Stimulated activated CD8-positive, alpha-beta memory T cell treated with anti-CD3 and anti-CD28 coated beads, Interleukin-12 subunit alpha, Interleukin-12 subunit beta, amount 100 ng/mL, for 4 hours (primary cell): ENCODE measurements around the gene TRPM8.
"Not testable (repeated sequence)": the region's sequence is repeated elsewhere in the genome, so short reads cannot be mapped to it uniquely, and the experiment has no call there.

Experiments
- DNase-seq: peaks from one replicate; pipeline ENCODE4 v3.0.0-alpha.2; 2020; ENCODE audit warnings: low read depth

The TRPM8 gene

GRCh38 chr2:233917116-233917515 is at the start of gene TRPM8:
Gene TRPM8 (plus strand): TSS chr2:233917373. CDS start chr2:233926538, 9,165 bp downstream.
- no peak for DNase-seq

GRCh38 chr2:233867993-233868532 is 49.1 kb upstream of the TRPM8 start, which contains the start of gene MSL3B:
Gene MSL3B (minus strand): TSS chr2:233868386.
- DNase-seq: peak; percentile 43

GRCh38 chr2:233871432-233871831 is 45.7 kb upstream of the TRPM8 start:
- DNase-seq: no peak

DNA sequence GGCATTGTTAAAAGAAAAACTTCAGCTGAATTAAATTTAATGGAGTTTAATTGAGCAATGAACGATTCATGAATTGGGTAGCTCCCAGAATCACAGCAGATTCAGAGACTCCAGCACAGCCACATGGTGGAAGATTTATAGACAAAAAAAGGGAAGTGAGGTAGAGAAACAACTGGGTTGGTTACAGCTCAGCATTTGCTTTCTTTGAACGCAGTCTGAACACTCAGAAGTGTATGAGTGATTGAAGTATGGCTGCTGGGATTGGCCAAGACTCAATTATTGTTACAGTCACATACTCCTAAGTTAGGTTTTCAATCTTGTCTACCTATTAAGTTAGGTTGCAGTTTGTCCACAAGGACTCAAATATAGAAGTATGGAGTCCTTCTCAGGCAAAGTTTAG is 45.0 kb upstream of the TRPM8 start:
- DNase-seq: not testable (repeated sequence)

DNA sequence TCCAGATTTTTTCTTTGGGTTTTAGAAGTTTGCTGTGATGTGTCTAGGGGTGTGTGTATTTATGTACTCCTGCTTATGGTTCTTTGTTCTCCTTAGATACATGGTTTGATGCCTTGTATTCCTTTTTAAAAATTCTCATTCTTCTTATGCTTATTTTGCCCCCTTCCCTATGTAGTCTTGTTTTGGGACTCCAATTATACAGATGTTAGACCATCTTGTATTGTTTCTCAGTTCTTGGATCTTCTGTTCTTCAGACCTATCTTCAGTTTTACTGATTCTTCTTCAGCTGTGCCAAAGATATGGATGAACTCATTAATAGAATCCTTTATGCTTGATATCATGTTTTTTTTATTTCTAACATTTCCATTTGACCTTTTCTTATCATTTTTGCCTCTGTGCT is 34.8 kb upstream of the TRPM8 start:
- DNase-seq: no peak

GRCh38 chr2:233892793-233893192 is 24.4 kb upstream of the TRPM8 start:
- DNase-seq: no peak

DNA sequence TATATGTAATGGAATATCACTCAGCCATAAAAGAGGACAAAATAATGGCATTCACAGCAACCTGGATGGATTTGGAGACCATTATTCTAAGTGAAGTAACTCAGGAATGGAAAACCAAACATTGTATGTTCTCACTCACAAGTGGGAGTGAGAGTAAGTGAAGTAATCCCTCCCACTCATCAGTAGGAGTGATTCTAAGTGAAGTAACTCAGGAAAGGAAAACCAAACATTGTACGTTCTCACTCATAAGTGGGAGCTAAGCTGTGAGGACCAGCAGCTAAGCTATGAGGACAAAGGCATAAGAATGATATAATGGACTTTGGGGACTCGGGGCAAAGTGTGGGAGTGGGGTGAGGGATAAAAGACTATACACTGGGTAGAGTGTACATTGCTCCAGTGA is 20.9 kb upstream of the TRPM8 start:
- not testable (repeated sequence) for DNase-seq

GRCh38 chr2:233901367-233901766 is 15.8 kb upstream of the TRPM8 start:
- DNase-seq: no peak

GRCh38 chr2:233901884-233902283 is 15.3 kb upstream of the TRPM8 start:
- DNase-seq: no peak

GRCh38 chr2:233905945-233906344 is 11.2 kb upstream of the TRPM8 start:
- DNase-seq: no peak

DNA sequence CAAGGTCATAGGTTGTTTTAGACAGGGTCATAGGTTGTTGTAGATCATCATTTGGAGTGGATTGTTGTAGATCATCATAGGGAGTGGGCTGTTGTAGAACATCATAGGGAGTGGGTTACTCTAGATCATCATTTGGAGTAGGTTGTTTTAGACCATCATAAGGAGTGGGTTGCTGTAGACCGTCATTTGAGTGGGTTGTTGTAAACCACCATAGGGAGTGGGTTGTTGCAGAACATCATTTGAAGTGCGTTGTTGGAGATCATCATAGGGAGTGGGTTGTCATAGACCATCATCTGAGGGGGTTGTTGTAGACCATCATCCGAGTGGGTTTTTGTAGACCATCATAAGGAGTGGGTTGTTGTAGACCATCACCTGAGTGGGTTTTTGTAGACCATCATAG is 9.5 kb upstream of the TRPM8 start:
- DNase-seq: no peak

- no peak for DNase-seq
Observed at GRCh38 chr2:233912691-233913423, 4.3 kb upstream of the TRPM8 start.

DNA sequence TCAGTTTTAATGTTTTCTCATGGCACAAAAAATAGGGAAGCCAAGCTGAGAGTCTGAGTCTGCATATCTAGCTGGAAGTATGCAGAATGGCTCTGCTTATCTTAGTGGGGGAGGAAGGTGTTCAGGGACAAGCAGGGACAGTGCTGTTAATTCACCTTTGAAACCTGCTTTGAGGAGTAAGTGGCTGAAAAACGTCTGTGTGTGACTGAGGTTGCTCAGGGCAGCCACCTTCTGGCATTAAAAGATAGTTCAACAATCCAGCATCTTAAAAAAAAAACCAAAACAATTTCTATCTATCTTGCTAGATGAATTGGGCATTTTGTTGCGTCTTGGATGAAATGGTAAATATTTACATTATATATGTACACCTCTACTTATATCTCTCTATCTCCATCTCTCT is 2.0 kb upstream of the TRPM8 start:
- no peak for DNase-seq

DNA sequence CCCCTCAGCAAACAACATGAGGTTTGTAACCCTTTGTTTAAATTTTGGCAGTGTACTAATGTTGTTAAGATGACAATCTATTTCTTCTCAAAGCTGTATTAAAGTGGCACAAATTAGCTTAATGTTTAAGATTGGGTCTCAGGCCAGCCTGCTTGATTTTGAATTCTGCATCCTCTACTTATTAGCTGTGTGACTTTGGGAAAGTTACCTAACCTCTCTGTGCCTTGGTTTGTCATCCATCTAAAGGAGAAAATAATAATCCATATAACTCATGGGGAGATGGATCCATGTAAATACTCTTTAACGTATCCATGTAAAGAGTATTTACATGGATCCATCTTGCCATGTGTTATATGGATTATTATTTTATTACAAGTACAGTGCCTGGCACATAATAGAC is 2.1 kb downstream of the TRPM8 start:
- DNase-seq: no peak

DNA sequence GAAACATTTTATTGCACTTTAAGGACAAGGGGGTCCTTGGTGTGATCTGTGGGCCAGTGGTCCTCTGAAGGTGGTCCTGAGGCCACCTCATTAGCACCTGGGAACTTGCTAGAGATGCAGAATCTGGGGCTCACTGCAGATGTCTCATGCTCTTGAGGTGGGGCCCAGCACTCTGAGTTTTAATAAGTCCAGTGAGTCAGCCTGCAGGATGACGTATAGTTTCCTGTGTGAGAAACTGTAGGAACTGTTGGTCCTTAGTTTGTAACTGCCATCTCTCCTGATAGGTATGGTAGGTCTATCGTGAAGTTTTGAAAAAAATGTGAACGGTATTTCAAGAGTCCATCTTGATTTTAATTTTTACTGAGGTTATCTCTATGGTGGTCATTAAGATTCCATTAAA is 2.8 kb downstream of the TRPM8 start:
- DNase-seq: no peak

GRCh38 chr2:233922471-233922870 is 5.3 kb downstream of the TRPM8 start:
- no peak for DNase-seq

- DNase-seq: no peak
Observed at GRCh38 chr2:233925402-233925801, 8.2 kb downstream of the TRPM8 start.

- no peak for DNase-seq
Observed at GRCh38 chr2:233926806-233927205, 9.6 kb downstream of the TRPM8 start.

DNA sequence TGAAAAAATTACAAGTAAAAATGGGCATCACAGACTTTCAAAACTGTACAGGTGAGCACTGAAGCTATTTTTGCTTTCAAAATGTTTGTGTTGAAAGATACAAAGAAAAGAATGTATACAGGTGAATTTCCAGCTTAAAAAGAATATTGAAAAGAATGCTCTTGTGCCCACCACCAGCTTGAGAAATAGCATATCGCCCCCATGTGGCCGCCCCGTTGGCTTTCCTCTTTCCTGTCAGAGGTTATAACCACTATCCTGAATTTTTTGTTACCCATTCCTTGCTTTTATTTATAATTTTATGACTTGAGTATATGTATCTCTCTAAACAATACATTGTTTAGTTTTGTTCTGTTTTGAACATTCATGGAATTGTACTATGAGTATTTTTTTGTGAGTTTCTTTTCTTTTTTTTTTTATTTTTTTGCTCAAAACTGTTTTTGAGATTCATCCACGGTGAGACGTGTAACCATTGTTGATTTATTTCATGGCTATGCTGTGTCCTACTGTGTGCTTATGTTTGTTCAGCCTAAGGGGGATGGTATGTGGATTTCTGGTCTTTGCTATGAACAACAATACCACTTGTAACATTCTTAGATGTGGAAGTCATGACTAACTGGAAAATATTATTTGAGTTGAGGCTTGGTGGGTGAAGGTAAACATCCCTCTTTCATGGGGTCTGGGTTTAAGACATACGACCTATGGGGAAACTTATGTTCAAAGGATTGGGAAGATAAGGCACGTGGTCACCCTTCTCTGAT is 11.6 kb downstream of the TRPM8 start:
- no peak for DNase-seq

- DNase-seq: no peak
Observed at GRCh38 chr2:233929352-233930022, 12.3 kb downstream of the TRPM8 start.

DNA sequence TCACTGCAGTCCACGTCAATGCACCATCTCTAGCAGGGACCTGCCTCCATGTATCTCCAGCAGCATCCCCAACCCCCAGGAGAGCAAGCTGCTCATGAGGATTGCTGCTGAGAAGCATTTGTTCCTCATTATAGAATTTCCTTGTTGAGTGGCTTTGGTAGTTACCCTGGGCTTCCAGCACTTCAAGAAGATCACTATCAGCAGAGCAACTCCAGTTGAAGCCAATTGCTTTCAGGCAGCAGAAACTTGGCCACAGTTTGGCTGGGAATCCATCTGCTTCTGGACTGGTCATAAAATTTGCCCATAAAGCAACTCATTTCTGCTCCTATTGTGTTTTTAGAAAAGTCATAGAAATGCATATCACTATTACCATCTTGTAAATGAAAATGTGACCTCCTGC is 17.4 kb downstream of the TRPM8 start:
- DNase-seq: no peak

GRCh38 chr2:233935426-233935825 is 18.3 kb downstream of the TRPM8 start:
- DNase-seq: no peak

DNA sequence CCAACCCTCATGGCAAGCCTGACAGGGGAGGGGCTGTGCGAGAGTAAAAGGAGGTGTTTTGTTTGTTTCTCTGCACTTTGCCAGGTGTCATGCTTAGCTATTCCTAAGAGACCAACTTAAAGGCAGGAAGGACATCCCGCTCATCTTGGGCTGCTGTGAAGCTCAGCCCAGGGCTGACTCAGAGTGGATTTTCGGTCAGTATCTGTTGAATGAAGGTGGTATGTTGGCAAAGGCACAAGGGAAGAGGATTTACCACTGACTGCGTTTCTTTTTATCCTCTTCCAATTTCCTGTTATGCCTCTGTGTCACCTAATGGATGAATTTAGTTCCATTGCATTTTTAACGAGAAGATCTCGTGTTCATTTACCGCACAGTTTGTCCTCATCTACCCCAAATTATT is 18.9 kb downstream of the TRPM8 start:
- no peak for DNase-seq
